PC-9 (cell line): ENCODE measurements around the gene MYH6.

Experiments
- EZH2 ChIP-seq: fragments of 200-600 bp; sonication (generic); IDR thresholded peaks from 2 replicates; pipeline ENCODE4 v1.8.0; 2017; ENCODE audit warnings: antibody characterized with exemption, low read depth
- TF ChIP-seq, protein P1 (sequence below): fragments of 200-600 bp; sonication (generic); conservative IDR thresholded peaks from 2 replicates; pipeline ENCODE4 v1.6.1; 2017; ENCODE audit warnings: mixed run types, antibody characterized with exemption, mild to moderate bottlenecking, moderate library complexity

DNA sequence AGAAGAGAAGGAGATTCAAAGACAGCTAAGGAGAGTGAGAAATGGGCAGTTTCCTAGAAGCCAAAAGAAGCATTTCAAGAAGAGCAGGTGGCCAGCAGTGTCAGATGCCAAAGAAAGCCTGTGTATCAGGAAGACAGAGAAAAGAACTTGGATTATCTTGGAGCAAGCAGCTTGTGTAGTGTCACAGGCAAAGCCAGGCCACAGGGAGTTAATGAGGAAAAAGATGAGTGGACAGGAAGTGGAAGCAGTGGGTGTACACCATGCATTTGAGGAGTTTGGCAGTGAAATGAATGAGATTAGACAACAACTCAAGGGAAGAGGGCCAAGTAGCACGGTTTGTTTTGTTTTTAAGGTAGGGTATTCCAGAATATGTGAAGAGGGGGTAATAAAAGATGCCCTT, 33.0 kb upstream of the MYH6 start:
- TF ChIP-seq, protein P1, sequence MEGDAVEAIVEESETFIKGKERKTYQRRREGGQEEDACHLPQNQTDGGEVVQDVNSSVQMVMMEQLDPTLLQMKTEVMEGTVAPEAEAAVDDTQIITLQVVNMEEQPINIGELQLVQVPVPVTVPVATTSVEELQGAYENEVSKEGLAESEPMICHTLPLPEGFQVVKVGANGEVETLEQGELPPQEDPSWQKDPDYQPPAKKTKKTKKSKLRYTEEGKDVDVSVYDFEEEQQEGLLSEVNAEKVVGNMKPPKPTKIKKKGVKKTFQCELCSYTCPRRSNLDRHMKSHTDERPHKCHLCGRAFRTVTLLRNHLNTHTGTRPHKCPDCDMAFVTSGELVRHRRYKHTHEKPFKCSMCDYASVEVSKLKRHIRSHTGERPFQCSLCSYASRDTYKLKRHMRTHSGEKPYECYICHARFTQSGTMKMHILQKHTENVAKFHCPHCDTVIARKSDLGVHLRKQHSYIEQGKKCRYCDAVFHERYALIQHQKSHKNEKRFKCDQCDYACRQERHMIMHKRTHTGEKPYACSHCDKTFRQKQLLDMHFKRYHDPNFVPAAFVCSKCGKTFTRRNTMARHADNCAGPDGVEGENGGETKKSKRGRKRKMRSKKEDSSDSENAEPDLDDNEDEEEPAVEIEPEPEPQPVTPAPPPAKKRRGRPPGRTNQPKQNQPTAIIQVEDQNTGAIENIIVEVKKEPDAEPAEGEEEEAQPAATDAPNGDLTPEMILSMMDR = no peak
- no peak for TF ChIP-seq EZH2
